CD1c-positive myeloid dendritic cell (primary cell): ENCODE results near the gene MEDAG.

ENCODE experiments used
- DNase-seq: peaks from one replicate; pipeline ENCODE4 v3.0.0-alpha.2; 2016; ENCODE audit errors: extremely low spot score

The MEDAG gene

DNA sequence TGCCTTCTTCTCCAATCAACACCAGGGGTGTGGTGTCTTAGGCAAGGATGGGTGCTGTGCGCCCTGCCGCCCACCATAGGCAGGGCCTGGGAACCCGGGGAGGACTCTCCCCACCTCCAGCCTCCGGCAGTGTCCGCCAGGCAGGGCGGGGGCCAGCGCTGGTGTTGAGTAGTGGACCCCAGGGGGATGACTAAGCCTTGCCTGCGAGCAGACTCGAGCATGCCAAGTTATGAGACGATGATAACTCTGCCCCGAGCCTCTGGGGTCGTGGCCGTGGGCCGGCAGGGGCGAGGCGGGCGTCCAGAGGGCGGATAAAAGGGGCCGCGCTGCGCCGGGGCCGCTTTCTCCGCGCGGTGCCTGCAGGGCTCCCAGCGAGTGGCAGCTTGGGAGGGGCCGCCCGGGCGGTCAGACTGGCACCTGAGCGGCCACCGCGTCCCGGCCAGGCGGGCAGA is at the start of gene MEDAG:
Gene MEDAG (plus strand): TSS at position 340 of the 452 bp plus-strand sequence. CDS start 245 bp downstream, outside the sequence.
- DNase-seq = no peak

DNA sequence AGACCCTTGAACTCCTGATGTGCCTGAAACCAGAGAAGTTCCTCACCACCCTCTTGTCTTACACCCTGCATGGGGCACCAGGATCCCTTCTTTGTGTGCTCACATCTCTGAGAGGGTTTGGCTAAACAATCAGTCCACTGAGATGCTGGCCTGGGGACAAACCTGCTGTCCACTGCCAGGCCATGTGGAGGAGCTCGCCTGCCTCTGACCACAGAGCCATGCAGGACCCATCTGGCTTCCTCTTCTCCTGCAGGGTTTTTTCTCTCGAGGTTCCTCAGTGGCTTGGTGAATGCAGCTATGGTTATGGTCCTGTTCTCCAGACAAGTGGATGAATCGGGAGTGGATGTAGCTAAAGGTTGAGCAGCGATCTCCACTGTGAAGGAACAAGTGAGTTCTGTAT is 49.1 kb upstream of the MEDAG start:
- DNase-seq = peak; percentile 37

DNA sequence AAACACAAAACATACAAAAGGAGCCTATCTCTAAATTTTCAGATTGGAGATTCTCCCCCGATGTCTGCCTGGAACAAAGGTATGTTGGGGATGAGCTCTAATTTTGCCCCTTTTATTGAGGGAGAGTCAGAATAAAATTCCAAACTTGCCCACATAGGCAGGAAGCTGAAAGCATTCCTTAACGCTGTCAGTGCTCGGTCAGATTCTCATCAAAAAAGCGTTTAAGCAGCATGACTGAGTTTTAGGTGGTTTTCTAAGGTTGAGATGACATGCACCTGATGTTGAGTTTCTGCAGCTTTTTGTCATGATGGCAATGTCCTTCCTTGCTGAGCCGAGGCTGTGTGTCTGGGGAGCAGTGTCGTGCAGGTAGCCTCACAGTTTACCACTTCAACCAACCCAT is 48.4 kb upstream of the MEDAG start:
- DNase-seq = no peak

GRCh38 chr13:30859326-30859725 is 46.7 kb upstream of the MEDAG start:
- no peak for DNase-seq

GRCh38 chr13:30861163-30861562 is 44.9 kb upstream of the MEDAG start:
- DNase-seq = no peak

DNA sequence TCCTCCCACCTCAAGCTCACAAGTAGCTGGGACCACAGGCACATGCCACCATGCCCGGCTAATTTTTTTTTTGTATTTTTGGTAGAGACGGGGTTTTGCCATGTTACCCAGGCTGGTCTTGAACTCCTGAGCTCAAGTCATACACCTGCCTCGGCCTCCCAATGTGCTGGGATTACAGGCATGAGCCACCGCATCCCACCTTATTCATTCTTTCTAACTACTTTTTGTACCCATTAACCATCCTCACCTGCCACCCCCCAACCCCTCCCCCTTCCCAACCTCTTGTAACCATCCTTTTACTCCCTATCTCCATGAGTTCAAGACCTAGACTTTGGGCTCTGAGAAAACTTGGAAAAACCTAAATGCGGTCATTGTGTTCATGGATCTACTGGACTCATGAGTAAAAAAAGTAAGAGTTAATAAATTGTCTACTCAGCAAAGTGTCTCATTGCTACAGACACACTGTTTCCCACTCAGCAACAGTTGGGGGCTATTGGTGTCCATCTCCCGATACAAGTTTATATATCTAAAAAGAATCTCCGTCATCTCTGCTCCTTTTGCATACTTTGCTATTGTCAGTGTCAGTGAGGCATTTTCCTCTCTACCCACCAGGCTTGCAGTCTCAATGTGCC is 44.1 kb upstream of the MEDAG start:
- DNase-seq = no peak

DNA sequence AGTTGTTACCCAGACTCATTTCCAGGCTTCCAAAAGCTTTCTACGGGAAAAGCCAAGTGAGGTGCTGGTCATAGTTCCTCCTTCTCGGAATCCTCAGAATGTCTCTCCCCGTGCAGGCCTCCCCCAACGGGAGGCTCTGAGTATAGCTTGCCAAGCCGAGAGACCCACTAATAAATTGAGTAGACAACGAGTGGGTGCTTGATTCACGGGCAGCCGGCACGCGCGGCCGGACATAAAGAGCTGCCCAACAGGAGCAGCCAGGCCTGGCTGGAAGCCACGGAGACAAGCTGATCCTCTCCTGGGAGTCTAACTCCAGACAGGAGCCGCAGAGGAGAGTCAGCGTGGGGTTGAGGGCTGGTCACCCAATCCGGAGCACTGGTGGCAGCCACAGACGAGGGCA is 43.4 kb upstream of the MEDAG start:
- no peak for DNase-seq

DNA sequence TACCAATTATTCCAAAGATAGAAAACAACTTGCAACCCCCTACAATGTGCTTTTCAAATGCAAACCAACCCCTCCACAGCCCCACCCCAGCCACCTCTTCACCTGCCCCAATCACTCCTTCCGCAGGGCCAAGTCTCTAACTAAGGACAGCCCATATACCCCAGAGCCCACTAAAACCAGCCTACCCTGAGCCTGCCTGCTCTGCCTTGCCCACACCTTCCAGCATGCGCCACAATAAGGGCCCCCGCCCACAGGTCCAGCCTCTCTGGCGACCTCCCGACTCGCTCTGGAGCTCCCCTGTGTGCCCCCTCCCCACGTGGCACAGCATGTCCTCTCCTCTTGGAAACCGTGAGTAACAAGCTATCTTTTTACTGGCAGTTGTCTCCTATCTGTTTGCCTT is 42.8 kb upstream of the MEDAG start:
- DNase-seq = no peak

- no peak for DNase-seq
These were observed 42.3 kb upstream of the MEDAG start for GRCh38 chr13:30863796-30864195.

DNA sequence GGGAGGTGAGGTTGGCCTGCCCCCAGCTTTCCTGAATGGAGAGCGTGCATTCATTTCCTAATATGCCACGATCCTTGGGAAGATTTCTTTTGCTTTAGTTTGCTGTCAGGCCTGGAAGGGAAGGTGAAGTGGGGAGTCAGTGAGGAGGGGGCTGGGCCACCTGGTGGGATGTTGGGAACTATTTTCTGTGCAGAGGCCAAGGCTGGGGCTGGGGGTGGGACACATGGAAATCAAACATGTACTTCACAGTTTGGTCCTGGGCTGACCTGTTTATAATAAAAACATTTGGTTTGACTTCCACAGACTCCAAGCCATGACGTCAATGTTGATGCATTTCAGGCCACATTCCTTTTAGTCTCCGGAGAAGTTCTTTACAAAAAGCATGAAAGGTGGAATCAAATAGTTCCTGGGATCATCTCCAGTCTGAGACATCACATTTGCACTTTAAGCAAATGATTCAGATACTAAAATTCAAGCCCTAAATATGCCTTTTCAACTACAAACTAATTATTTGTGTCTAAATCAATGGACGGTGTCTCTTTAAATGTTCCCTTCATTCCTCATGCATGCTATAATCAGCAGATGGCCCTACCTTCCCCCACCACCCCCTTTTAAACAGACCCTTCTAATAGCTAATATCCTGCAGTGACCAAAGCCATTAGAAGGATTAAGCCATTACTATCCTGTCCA is 41.5 kb upstream of the MEDAG start:
- DNase-seq = no peak

DNA sequence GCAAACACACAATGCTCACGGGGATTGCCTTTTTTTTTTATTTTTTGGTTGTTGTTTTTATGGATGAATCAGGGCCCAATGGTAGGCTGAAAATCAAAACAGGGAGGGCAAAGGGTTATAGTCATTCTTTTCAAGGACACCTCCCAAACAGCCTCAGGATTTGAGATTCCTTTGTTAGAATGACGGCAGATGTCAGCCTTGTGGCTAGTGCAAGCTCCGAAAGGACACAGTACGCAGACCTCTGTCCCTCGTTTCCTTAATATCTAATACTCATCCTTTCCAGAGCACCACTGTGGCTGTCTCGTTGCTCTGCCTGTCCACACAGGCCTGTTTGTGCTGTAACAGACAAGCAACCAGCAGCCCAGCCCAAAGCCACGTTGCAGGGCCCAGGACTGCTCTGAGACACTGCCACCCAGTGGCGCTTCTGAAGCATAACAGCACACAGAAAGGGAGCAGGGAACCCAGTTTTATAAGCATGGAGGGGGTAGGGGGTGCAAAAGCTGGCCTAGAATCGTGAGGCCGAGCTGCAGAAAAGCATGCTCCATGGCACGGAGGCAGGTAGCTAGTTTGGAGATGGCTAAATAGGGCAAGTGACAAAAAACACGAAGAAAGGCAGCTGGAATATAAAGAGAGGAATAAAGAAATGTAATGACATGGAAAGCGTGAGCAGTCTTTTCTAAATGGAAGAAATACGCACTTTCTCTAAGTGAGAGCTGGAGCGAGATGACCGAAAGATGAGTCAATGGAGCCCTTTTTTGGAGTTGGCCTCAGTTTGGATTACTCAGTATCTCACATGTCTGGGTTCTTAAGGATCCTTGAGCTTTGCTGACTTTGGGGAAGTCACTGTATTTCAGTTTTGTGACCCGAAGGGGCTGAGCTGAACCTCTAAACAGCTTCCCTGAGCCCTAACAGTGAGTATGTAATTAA is 40.7 kb upstream of the MEDAG start:
- peak; percentile 70 for DNase-seq

- DNase-seq = no peak
These were observed 39.4 kb upstream of the MEDAG start for GRCh38 chr13:30866677-30867076.

- DNase-seq = no peak
These were observed 38.9 kb upstream of the MEDAG start for GRCh38 chr13:30867089-30867669.

DNA sequence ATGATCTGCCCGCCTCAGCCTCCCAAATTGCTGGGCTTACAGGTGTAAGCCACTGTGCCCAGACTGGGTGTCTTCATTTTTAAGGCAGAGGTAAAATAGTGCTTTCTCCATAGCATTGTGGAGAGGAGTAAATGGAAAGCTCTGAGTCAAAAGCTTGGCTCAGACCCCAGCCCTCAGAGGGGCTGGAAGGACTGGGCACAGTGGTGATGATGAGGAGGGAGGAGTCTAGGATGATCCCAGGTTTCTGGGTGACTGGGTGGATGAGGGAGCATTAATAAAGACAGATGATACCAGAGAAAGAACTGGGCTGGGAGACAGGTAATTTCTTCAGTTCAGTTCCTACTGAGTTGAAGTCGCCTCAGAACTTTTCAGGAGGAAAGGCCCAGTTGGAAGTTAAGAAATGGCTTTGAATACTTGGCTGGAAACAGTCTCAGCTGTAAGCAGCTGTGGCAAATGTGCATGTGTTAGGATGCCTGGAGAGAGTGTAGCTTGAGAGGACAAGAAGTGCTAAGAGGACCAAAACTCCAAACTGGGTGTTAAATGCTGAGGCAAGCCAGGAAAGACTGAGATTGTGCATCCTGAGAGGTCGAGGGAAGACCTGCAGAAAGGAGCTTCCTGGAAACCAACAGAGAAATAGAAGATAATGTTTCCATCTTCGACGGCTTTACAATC is 37.1 kb upstream of the MEDAG start:
- DNase-seq = no peak

DNA sequence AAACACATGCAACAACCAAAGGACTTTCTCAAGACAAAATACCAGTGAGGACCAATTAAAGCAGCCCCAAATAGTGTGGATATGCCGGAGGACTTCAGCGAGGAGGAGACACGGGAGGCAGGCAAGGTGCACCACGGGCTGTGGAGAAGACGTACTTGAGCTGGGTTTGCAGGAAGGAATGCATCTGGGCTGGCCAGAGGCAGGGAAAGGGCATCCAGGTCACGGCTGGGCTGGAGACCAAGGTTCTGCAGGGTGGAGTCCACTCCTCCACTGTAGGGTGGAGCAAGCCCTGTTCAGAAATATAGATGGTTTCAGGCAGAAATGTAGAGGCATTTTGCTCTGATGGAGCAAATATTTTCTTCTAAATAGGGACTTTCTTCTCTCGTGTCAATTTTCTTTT is 36.6 kb upstream of the MEDAG start:
- DNase-seq = no peak

GRCh38 chr13:30870049-30870884 is 35.8 kb upstream of the MEDAG start:
- DNase-seq = peak; percentile 85

DNA sequence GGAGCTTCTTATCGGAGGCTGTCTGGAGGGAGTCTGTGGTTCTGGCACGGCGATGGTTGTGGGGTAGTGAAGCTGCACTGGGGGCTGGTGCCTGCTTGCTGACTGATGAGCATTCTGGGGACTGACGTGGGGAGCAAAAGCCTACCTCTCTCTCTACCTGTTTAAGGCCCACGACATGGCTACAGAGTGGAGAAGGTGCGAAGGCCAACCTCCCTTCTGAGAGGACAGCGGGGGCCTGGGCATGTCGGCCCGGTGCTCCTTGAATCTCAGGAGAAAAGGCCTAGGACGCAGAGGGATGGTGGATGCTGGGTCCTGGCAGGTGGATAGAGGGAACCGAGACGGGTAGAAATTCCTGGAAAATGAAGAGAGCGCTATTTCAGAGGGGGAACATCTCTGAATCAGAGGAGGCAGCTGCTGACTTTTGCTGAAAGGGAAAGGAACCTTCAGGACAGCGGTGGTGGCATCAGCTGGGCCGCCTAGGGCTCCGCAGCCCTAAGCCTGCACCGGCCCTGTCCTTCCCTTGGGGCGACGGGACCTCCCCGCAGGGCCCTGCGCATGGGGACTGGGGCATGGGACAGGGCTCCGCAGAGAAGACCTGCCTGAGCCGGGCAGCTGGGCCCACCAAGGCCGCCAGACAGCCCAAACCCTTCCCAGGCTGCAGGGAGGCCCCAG is 35.0 kb upstream of the MEDAG start:
- DNase-seq = no peak

- DNase-seq = no peak
These were observed 34.3 kb upstream of the MEDAG start for GRCh38 chr13:30871588-30872275.

GRCh38 chr13:30872276-30872594 is 33.8 kb upstream of the MEDAG start:
- peak; percentile 80 for DNase-seq
